ENCODE results near the gene NMUR1.
"Not testable (repeated sequence)": the region's sequence is repeated elsewhere in the genome, so short reads cannot be mapped to it uniquely, and the experiment has no call there.

- TF ChIP-seq, protein P1, sequence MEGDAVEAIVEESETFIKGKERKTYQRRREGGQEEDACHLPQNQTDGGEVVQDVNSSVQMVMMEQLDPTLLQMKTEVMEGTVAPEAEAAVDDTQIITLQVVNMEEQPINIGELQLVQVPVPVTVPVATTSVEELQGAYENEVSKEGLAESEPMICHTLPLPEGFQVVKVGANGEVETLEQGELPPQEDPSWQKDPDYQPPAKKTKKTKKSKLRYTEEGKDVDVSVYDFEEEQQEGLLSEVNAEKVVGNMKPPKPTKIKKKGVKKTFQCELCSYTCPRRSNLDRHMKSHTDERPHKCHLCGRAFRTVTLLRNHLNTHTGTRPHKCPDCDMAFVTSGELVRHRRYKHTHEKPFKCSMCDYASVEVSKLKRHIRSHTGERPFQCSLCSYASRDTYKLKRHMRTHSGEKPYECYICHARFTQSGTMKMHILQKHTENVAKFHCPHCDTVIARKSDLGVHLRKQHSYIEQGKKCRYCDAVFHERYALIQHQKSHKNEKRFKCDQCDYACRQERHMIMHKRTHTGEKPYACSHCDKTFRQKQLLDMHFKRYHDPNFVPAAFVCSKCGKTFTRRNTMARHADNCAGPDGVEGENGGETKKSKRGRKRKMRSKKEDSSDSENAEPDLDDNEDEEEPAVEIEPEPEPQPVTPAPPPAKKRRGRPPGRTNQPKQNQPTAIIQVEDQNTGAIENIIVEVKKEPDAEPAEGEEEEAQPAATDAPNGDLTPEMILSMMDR (IDR thresholded peaks at IDR 0.05) = not testable (repeated sequence)
- TF ChIP-seq POLR2A (IDR thresholded peaks at IDR 0.05) = not testable (repeated sequence)
Observed at GRCh38 chr2:231578655-231579054, 48.4 kb upstream of the NMUR1 start.

Measured in body of pancreas (tissue), 4 donors.